NCI-H69 (cell line): Measurements from ENCODE around the gene TSEN34.
"Not testable (repeated sequence)": the region's sequence is repeated elsewhere in the genome, so short reads cannot be mapped to it uniquely, and the experiment has no call there.

Experiments
- DNase-seq: peaks from one replicate; lab custom pipeline; 2025; lab: John Stamatoyannopoulos, UW

TSEN34 gene

DNA sequence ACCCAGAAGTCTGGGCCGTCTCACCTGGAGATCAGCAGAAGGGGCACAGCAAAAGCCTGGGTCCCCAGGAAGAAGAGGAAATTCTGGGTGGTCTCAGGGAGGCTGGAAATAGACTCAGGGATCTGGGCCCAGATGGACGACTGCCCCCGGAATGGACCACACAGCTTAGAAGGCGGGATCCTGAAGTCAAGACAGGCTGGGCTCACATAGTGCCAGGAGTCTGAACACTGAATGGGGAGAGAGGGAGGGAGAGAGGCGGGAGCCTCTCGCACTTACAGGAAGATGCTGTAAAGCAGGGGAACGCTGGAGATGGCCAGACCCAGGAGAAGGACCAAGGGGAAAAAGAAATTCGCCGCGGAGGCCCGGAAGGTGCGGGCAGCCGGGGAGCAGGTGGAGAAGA, 30.3 kb upstream of the TSEN34 start:
- DNase-seq, result peak; percentile 60

GRCh38 chr19:54162241-54162805, 28.8 kb upstream of the TSEN34 start:
- peak; percentile 92 for DNase-seq

DNA sequence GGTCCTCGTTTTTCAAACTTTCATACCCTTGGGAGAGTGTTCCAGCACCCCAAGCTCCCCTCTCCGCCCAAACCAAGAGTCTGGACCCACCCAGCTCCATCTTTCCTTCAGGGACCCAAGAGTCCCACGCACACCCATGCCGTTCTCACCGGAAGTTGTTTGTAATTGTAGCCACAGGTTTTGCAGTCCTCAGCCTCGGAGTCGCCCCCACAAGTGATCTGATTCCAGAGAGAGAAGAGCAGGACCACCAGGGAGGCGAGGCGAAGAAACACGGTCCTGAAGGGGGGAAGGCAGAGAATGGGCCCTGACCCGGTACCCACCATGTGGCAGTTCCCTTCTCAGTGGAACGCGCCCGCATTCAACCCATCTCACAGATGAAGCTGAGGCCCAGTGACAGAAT, 28.2 kb upstream of the TSEN34 start:
- no peak for DNase-seq

DNA sequence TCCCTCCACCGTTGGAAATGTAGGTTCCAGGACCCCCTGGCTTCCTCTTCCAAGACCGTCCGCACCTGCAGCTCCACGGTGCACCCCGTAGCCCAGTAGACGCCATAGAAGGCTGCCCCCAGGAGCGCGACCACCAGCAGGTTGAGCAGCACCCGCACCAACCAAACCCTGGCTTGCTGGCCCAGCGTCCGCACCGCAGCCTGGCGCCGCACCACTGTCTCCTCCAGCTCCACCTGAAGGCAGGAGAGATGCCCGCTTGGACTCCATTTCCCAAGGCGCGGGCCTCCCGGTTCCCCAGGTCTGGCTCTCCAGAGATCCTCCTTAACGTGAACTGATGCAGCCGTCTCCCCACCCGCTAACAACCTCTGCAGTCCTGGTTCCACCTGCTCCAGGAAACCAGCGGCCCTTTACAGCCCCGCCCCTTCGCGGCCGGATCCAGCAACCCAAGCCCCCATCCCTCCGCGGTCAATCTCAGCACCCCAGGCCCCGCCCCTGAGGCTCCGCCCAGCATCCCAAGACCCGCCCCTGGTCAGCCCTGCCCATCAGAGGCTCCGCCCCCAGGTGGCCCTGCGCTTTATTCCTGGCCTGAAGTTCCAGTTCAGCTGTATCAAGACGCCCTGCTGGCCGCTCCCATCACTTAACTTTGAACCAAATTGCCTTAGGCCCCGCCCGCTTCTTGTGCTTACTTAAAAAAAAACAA, 26.6 kb upstream of the TSEN34 start:
- DNase-seq, result peak; percentile 77

- no peak for DNase-seq
Observed at GRCh38 chr19:54165222-54165621, 25.9 kb upstream of the TSEN34 start.

GRCh38 chr19:54168174-54168917, 22.8 kb upstream of the TSEN34 start:
- peak; percentile 89 for DNase-seq

DNA sequence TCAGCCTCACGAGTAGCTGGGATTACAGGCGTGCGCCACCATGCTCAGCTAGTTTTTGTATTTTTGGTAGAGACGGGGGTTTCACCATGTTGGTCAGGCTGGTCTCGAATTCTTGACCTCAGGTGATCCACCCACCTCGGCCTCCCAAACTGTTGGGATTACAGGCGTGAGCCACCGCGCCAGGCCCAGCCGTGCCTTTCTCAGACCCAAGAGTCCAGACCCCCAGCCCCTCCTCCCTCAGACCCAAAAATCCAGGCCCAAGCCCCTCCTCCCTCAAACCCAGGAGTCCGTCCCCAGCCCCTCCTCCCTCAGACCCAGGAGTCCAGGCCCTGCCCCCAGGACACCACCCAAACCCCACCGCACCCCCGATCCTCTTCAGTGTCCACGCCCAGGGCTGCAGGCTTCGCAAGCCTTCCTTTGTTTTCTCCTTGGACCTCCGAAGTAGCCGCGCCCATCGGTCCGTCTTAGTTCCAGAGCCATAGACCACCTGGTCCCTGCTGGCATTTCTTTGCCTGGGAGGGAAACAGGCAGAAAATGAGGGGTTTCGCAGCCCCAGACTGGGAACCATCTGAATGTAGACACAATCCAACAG, 21.9 kb upstream of the TSEN34 start:
- no peak for DNase-seq

GRCh38 chr19:54171736-54172431, 19.2 kb upstream of the TSEN34 start:
- not testable (repeated sequence) for DNase-seq

GRCh38 chr19:54172471-54173358, 18.4 kb upstream of the TSEN34 start, which contains the start of gene TMC4:
TSS of gene TMC4 (minus strand) at chr19:54173160. CDS start at chr19:54173117, 43 bp downstream.
- peak; percentile 95 for DNase-seq

DNA sequence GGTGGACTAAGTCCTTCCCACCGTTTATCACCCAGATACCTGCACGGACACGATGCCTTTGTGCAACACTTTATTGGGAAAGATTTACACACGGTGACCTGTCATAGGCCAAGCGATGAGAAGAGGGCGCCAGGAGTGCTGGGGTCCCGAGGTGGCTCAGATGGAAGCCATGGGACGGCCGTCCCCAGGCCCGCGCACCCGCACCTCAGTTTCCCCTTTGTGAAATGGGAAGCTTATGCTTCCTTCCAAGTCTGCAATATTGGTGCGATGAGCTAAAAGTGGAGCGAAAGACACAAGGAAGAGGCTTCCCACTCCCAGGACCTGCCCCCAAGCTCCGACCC, 17.8 kb upstream of the TSEN34 start:
- no peak for DNase-seq

DNA sequence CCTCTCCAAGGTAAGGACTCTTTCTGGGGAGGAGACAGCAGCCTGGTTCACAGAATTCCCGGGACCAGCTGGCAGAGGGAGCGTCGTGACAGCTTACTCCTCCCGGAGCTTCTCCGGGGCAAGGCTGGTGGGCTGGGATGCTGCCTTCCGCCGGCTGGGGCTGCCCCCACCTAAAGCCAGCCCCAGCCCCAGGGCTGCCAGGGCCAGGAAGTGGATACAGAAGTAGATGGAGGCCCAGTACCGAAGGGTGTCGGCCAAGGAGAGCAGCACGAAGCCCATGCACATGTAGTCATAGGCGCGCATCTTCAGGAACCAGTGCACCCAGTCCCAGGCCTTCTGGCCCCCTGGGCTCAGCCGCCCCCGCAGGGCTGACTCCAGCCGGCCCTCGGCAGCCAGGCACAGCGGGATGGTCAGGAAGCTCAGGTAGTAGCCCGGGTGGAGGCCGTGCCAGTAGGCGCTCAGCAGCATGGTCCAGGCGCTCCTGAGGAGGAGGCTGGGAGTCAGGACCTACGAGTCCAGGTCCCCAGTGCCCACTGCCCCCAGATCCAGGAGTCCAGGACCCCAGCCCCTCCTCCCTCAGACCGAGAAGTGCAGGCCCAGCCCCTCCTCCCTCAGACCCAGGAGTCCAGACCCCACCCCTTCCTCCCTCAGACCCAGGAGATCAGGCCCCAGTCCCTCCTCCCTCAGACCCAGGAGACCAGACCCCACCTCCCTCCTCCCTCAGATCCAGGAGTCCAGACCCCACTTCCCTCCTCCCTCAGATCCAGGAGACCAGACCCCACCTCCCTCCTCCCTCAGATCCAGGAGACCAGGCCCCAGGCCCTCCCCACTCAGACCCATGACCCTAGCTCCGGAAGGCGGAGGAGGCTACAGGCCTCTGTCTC, 16.9 kb upstream of the TSEN34 start:
- no peak for DNase-seq

DNA sequence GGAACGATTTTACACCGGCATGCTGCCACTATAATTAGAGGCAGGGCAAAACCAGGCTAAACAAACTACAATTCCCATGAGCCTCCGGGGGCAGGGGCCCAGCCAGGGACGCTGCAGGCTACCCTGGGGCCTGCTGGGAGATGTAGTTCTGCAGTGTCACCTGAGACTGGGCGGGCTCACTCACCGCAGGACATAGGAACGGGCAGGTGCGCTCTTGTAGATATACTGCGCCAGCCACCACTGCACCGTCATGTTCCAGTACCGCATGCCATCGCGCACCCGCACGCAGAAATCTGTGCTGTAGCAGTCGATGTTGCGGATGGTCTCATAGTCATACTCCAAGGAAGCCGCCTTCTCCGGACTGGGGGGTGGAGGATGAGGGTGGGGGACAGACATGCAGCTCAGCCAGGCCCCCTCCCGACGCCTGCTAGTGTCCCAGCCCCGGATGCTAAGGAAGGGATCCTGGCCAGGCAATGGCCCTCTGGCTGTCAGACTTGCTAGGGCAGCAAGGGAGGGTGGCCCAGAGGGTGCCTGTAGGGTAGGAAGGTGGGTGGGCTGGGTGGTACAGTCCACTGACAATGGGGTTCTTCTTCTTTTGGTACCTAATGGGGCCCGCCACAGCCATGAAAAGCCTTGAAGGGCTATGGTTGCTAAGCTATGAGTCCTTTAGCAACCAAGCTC, 12.4 kb upstream of the TSEN34 start:
- DNase-seq, result peak; percentile 87

GRCh38 chr19:54179262-54179852, 11.8 kb upstream of the TSEN34 start:
- no peak for DNase-seq

DNA sequence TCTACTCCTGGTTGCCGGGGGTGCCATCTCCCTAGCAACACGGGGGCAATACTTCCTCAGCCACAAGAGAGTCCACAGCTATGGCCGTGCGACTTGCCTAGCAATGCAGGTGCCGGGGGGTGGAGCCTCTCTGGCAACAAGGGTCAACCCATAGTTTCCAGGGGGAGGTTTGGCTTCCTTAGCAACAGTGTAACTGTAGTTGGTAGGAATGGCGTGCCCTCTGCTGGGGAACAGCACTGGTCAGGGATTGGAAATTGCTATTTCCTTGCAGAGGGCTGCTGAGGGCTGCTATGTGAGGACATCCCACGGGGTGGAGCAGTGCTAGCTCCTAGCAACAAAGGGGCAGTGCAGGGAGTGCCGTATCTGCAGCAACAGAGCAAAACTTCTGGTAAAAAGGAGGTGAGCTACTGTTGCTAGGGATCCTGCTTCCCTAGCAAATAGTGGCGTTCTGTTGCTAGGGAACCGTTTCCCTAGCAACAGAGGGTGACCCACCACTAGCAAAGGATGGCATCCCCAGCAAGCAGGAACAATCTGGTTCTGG, 11.1 kb upstream of the TSEN34 start:
- DNase-seq, result peak; percentile 98

- DNase-seq, result no peak
Observed at GRCh38 chr19:54180691-54181091, 10.4 kb upstream of the TSEN34 start.

DNA sequence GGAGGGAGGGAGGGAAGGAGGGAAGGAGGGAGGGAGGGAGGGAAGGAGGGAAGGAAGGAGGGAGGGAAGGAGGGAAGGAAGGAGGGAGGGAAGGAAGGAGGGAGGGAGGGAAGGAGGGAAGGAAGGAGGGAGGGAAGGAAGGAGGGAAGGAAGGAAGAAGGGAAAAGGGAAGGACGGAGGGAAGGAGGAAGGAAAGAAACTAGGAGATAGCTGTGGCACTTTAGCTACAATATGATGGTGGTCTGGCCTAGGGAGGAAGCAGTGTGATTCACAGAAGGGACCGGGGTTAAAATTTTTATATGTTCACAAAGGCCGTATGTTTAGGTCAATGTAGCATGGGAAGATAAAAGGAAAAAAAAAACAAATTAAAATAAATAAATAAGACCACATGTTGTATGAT, 9.2 kb upstream of the TSEN34 start:
- not testable (repeated sequence) for DNase-seq

DNA sequence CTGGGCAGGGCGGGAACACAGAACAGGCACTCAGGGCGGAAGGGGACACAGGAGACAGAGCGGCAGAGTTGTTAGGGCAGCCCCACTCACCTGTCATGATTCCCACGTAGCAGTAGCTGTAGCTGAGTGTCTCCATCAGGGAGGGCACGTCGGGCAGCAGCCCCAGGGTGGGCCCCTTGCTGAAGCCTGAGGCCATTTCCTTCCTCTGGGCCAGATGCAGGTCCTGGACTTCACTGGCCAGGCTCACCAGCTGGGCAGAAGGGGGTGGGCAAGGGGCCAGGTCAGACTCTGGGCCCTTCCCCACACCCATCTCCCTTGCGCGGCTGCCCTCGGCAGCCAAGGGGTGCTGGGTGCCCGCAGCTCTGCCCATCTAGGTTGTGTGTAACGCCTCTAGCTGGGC, 7.7 kb upstream of the TSEN34 start:
- no peak for DNase-seq

DNA sequence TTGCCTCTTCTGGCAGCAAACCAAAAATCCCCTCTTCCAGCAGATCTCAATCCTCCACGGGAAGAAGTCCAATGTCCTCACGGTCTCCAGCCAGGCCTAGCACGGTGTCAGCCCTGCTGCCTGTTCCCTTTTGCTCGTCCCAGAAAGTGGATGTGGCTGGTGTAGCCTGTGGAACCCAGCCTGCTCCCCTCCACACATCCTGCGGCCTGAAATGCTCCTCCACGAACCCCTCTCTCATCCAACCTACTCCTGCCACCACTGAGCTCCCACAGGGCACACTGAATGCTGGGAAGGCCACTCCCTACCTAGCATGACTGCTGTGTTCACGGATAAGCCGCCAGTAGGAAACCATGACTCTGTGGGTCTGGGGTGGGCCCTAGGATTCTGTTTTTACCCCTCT, 4.8 kb upstream of the TSEN34 start:
- no peak for DNase-seq

DNA sequence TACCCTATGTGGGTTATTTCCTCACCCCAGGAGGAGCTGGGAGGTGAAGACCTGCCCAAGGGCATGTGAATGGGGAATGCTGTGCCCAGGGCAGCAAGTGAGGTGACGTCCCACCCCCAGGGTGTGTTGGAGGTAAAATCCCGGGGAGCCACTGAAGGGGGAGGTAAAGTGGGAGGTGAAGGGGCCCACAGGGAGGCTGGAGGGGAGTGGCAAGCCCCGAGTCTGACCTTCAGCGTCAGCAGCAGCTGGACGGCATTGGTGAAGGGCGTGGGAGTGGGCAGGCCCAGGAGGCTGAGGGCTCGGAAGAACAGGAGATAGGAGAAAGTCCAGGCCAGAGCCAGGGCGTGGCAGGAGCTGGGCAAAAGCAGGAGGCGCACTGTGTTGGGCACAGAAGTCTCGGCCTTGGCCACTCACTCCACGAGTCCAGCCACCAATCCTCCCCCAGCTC, 4.2 kb upstream of the TSEN34 start:
- DNase-seq, result no peak
